Liver (tissue), 9 donors: Measurements from ENCODE around the gene FBN1. TPM values are rescaled to one million over a fixed set of nuclear protein-coding genes. Genes with fewer than 3 reads are reported as not detected.

ENCODE experiments used
- DNase-seq: peaks from one replicate; pipeline ENCODE4 v3.0.0-alpha.2; 2017; ENCODE audit warnings: low spot score
- H3K27ac ChIP-seq, 2 donors: one replicate each; pipeline ENCODE4 v1.7.0; 2013; ENCODE audit warnings: inconsistent platforms in 2 of 2, low read length in 2 of 2, control low read depth in 1 of 2, low read depth in 1 of 2, mild to moderate bottlenecking in 1 of 2
- H3K27me3 ChIP-seq, 4 donors: one replicate each; pipeline versions ENCODE4 v1.6.1 to v1.7.0; 2013; ENCODE audit warnings: low read length in 3 of 4, inconsistent platforms in 1 of 4, mild to moderate bottlenecking in 1 of 4, moderate library complexity in 1 of 4; ENCODE audit not compliant: control insufficient read depth in 4 of 4, insufficient read depth in 4 of 4
- H3K36me3 ChIP-seq, 4 donors: one replicate each; pipeline versions ENCODE4 v1.6.1 to v1.7.0; 2013; ENCODE audit warnings: low read length in 3 of 4, mild to moderate bottlenecking in 3 of 4, low read depth in 1 of 4, moderate library complexity in 1 of 4; ENCODE audit not compliant: control insufficient read depth in 4 of 4, insufficient read depth in 3 of 4
- H3K4me1 ChIP-seq, 4 donors: one replicate each; pipeline versions ENCODE4 v1.6.1 to v1.7.0; 2013; ENCODE audit warnings: low read length in 3 of 4, mild to moderate bottlenecking in 3 of 4, moderate library complexity in 1 of 4; ENCODE audit not compliant: control insufficient read depth in 4 of 4, insufficient read depth in 4 of 4
- H3K4me3 ChIP-seq, 3 donors: one replicate each; pipeline versions ENCODE4 v1.6.1 to v1.7.0; 2013; ENCODE audit warnings: low read length in 3 of 3, control low read depth in 1 of 3, low read depth in 1 of 3, mild to moderate bottlenecking in 1 of 3
- H3K9ac ChIP-seq, 2 donors: one replicate each; pipeline ENCODE4 v1.7.0; 2013; ENCODE audit warnings: low read length in 2 of 2, mild to moderate bottlenecking in 2 of 2, moderate library complexity in 2 of 2, control low read depth in 1 of 2, low read depth in 1 of 2
- H3K9me3 ChIP-seq, 4 donors: one replicate each; pipeline versions ENCODE4 v1.6.1 to v1.7.0; 2013; ENCODE audit warnings: low read length in 3 of 4; ENCODE audit not compliant: control insufficient read depth in 4 of 4
- ATF3 ChIP-seq: IDR thresholded peaks from 2 replicates; pipeline ENCODE4 v1.6.1; 2016; ENCODE audit warnings: antibody characterized with exemption
- CTCF ChIP-seq: fragments of 150-350 bp; IDR thresholded peaks from 2 replicates; pipeline ENCODE4 v1.5.1; 2017; ENCODE audit warnings: improper control_type of control experiment, low read depth, low read length; ENCODE audit not compliant: missing input control
- EGR1 ChIP-seq, 2 donors: IDR thresholded peaks; 2 replicates each; pipeline ENCODE4 v1.6.1; 2016 to 2018; ENCODE audit warnings: antibody characterized with exemption in 2 of 2, low read depth in 2 of 2
- FOXA2 ChIP-seq: IDR thresholded peaks from 2 replicates; pipeline ENCODE4 v1.6.1; 2016; ENCODE audit warnings: antibody characterized with exemption
- GABPA ChIP-seq, 2 donors: IDR thresholded peaks in 1 of 2; conservative IDR thresholded peaks in 1 of 2; 2 replicates each; pipeline ENCODE4 v1.6.1; 2016; ENCODE audit warnings: antibody characterized with exemption in 2 of 2, mild to moderate bottlenecking in 1 of 2, moderate library complexity in 1 of 2
- HNF4A ChIP-seq, 2 donors: conservative IDR thresholded peaks; 2 replicates each; pipeline ENCODE4 v1.6.1; 2016; ENCODE audit warnings: antibody characterized with exemption in 2 of 2, mild to moderate bottlenecking in 2 of 2
- HNF4G ChIP-seq: IDR thresholded peaks from 2 replicates; pipeline ENCODE4 v1.6.1; 2016; ENCODE audit warnings: antibody characterized with exemption
- JUND ChIP-seq, 2 donors: IDR thresholded peaks; 2 replicates each; pipeline ENCODE4 v1.6.1; 2016; ENCODE audit warnings: antibody characterized with exemption in 2 of 2
- MAX ChIP-seq: IDR thresholded peaks from 2 replicates; pipeline ENCODE4 v1.6.1; 2016; ENCODE audit warnings: antibody characterized with exemption
- NR2F2 ChIP-seq: IDR thresholded peaks from 2 replicates; pipeline ENCODE4 v1.6.1; 2016; ENCODE audit warnings: antibody characterized with exemption
- RAD21 ChIP-seq, 2 donors: IDR thresholded peaks; 2 replicates each; pipeline ENCODE4 v1.6.1; 2016; ENCODE audit warnings: antibody characterized with exemption in 2 of 2, mild to moderate bottlenecking in 2 of 2
- REST ChIP-seq: IDR thresholded peaks from 2 replicates; pipeline ENCODE4 v1.6.1; 2016; ENCODE audit warnings: antibody characterized with exemption, mild to moderate bottlenecking
- RXRA ChIP-seq, 2 donors: IDR thresholded peaks; 2 replicates each; pipeline ENCODE4 v1.6.1; 2017 to 2018; ENCODE audit warnings: antibody characterized with exemption in 2 of 2, mild to moderate bottlenecking in 1 of 2
- SP1 ChIP-seq: IDR thresholded peaks from 2 replicates; pipeline ENCODE4 v1.6.1; 2018; ENCODE audit warnings: antibody characterized with exemption, mild to moderate bottlenecking
- TAF1 ChIP-seq: conservative IDR thresholded peaks from 2 replicates; pipeline ENCODE4 v1.6.1; 2016; ENCODE audit warnings: antibody characterized with exemption, mild to moderate bottlenecking
- YY1 ChIP-seq: IDR thresholded peaks from 2 replicates; pipeline ENCODE4 v1.6.1; 2016; ENCODE audit warnings: antibody characterized with exemption, mild to moderate bottlenecking
- ZBTB33 ChIP-seq: IDR thresholded peaks from 2 replicates; pipeline ENCODE4 v1.6.1; 2016; ENCODE audit warnings: antibody characterized with exemption
- WGBS: extraction: QIAGEN DNeasy Blood & Tissue Kit; methylation state at CpG from one replicate; pipeline ENCODE4 v1.1.7; 2013; 5-methylcytosine and 5-hydroxymethylcytosine counted together
- polyA plus RNA-seq, 2 donors: library from polyadenylated mRNA; stranded (reverse) in 1 of 2; unstranded in 1 of 2; fragments of 200-250 nt in 1 of 2; fragments of >200 nt in 1 of 2; fragmentation: Nextera tagmentation in 1 of 2; extraction: Ambion mirVana in 1 of 2; gene quantifications; one replicate each; pipeline versions ENCODE4 v1.2.1 to v1.2.3, GENCODE V29; 2013 to 2015
- total RNA-seq, 2 donors: library from RNA; depleted of rRNA; stranded (reverse); fragments of >200 nt; gene quantifications; one replicate each; pipeline ENCODE4 v1.2.3, GENCODE V29; 2014
- donor health status: healthy.
- donor health status: healthy.
- donor health status: healthy.
- donor health status: healthy.
- donor health status: healthy.

The FBN1 gene
- total and polyA plus RNA-seq, 4 donors: 1.3 to 20.1 (median 12.4) TPM

GRCh38 chr15:48652510-48653076, 7.1 kb upstream of the FBN1 start:
- Histone ChIP-seq H3K4me3 (no peak overlapping the region), H3K27ac (no peak overlapping the region), H3K9me3 (no peaks in the 10 kb centered on the region), H3K4me1 (no peaks in the 10 kb centered on the region), H3K9ac (no peak overlapping the region), H3K36me3 (no peaks in the 10 kb centered on the region), H3K27me3 (no peaks in the 10 kb centered on the region)
- no peak for TF ChIP-seq NR2F2
- no peak for TF ChIP-seq EGR1 (IDR thresholded peaks at IDR 0.05; ENCODE audit: low read depth in 2 of 2)
- no peak for TF ChIP-seq HNF4A (conservative IDR thresholded peaks at IDR 0.05)
- no peak for TF ChIP-seq TAF1
- no peak for TF ChIP-seq HNF4G
- TF ChIP-seq SP1: no peak
- TF ChIP-seq ZBTB33: no peak
- TF ChIP-seq REST: no peak
- TF ChIP-seq FOXA2: no peak
- no peak for TF ChIP-seq GABPA (IDR thresholded peaks at IDR 0.05 in 1 of 2, conservative IDR thresholded peaks at IDR 0.05 in 1 of 2)
- no peak for TF ChIP-seq ATF3
- no peak for TF ChIP-seq RXRA (IDR thresholded peaks at IDR 0.05)
- no peak for TF ChIP-seq CTCF
- no peak for TF ChIP-seq MAX
- TF ChIP-seq JUND (IDR thresholded peaks at IDR 0.05): no peak
- DNase-seq: no peak
- 95% methylated on average over 6 of the region's 6 CpGs for WGBS

- peaks cover under 1 to 2% (median under 1%) of the 10 kb centered on the region in 4 donors for H3K4me1 ChIP-seq
- TF ChIP-seq TAF1 (no peak), RAD21 (IDR thresholded peaks at IDR 0.05) (no peak), YY1 (no peak), SP1 (no peak), ATF3 (no peak), CTCF (no peak), EGR1 (IDR thresholded peaks at IDR 0.05; ENCODE audit: low read depth in 2 of 2) (no peak), HNF4G (no peak), RXRA (IDR thresholded peaks at IDR 0.05) (no peak), HNF4A (conservative IDR thresholded peaks at IDR 0.05) (no peak), JUND (IDR thresholded peaks at IDR 0.05) (no peak), REST (no peak)
- no peak for DNase-seq
- no peak overlapping the region for H3K27ac ChIP-seq
- no peaks in the 10 kb centered on the region for H3K36me3 ChIP-seq
- 93% methylated on average over 2 of the region's 2 CpGs for WGBS
- no peaks in the 10 kb centered on the region for H3K27me3 ChIP-seq
- H3K9ac ChIP-seq: no peak overlapping the region
- H3K9me3 ChIP-seq: no peaks in the 10 kb centered on the region
- no peak overlapping the region for H3K4me3 ChIP-seq
Measured at GRCh38 chr15:48650931-48651330, 5.4 kb upstream of the FBN1 start.
